Measurements from ENCODE around the gene ASCC1.
"Not testable (repeated sequence)": the region's sequence is repeated elsewhere in the genome, so short reads cannot be mapped to it uniquely, and the experiment has no call there.

ASCC1 gene

DNA sequence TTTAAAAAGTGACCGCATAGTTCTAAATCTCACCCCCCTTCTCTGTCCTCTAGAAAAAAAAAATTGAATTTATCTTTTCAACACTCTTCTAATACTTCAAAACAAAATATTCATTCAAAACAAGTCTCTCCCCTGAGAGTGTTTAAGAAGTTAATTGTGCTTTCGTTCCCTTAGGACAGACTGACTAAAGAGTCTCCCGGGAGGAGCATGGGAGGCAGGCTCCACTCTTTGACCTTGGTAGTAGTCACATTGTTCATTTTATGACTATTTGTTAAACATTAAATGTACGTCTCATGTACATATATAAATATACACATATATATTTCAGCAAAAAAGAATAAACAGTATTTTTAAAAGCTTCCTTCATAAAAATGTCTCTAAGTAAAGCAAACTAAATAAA lies 92.5 kb downstream of the ASCC1 start:
- no peak for DNase-seq

GRCh38 chr10:72122221-72122620 lies 93.9 kb downstream of the ASCC1 start:
- no peak for DNase-seq

DNA sequence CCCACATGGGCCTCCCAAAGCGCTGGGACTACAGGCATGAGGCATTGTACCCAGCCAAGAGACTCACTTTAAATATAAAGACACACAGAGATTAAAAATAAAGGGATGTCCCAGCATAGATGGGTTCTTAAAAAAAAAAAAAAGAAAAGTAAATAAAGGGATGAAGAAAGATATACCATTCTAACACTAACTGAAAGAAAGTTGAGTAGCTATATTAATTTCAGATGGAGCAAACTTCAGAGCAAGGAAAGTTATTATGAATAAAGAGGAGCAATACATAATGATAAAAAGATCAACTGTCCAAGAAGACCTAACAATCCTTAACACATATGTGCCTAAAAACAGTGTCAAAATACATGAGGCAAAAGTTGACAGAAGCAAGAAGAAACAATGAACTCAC lies 94.7 kb downstream of the ASCC1 start:
- no peak for DNase-seq

DNA sequence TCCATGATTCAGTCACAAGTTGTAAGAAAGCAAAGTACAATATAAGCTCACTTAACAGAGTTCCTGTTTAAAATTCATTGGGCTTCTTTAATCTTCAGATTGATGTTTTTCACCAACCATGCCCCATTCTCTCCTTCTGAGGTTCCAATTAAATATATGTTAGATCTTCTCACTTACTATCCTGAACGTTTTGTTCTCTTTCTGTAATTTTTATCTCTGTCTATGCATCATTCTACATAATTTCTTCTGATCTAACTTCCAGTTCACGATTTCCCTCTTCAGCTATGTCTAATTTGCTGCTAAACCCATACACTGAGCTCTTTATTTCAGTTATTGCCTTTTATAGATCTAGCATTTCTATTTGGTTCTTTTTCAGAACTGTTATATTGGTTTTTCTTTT lies 99.7 kb downstream of the ASCC1 start:
- no peak for DNase-seq

GRCh38 chr10:72114706-72115450 lies 101.2 kb downstream of the ASCC1 start:
- no peak for DNase-seq

DNA sequence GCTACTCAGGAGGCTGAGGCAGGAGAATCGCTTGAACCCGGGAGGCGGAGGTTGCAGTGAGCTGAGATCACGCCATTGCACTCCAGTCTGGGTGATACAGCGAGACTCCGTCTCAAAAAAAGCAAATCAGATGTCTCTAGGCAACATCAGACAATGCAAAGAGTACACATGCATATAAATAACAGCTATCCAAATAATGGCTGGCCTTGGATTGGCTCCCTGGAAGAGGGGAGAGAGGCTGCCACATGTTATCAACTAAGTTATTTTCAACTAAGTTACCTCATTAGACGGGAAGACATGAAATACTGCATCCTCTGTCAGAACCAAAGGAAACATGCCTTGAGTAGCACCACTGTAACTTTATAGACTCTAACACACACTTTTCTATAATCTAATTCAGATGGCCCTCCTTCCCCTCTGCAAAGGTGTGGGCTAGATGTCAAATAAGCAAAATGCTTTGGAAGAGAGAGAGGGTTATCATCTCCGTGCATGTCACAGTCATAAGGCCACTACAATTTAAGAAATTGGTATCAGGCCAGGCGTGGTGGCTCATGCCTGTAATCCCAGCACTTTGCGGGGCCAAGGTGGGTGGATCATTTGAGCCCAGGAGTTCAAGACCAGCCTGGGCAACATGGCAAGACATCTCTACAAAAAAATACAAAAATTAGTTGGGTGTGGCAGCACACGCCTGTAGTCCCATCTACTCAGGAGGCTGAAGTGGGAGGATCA lies 105.2 kb downstream of the ASCC1 start:
- no peak for DNase-seq

GRCh38 chr10:72109636-72110157 lies 106.4 kb downstream of the ASCC1 start:
- DNase-seq: no peak

- DNase-seq: no peak
These were observed 107.0 kb downstream of the ASCC1 start for GRCh38 chr10:72108830-72109635.

- not testable (repeated sequence) for DNase-seq
These were observed 108.1 kb downstream of the ASCC1 start for GRCh38 chr10:72108004-72108370.

- no peak for DNase-seq
These were observed 108.6 kb downstream of the ASCC1 start for GRCh38 chr10:72107325-72108003.

DNA sequence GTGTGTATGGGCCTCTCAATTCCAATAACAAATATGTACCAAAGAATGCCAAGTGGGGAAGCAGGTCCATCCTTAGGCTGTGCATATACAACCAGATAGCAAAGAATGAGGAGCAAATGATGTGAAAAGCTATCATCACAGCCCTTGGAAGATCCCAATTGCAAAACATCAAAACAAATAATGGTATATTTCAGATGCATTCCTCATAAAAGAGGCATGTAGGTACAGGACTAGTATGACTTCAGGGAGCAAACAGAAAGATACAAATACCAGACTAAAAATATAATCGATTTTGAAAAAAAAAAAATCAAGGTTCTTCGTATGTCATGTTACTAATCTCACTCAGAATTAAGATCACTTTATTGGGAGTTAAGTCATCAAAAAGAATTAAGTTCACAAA lies 109.2 kb downstream of the ASCC1 start:
- DNase-seq: no peak

GRCh38 chr10:72106154-72106849 lies 109.8 kb downstream of the ASCC1 start:
- DNase-seq: no peak

GRCh38 chr10:72105710-72106109 lies 110.4 kb downstream of the ASCC1 start:
- no peak for DNase-seq

DNA sequence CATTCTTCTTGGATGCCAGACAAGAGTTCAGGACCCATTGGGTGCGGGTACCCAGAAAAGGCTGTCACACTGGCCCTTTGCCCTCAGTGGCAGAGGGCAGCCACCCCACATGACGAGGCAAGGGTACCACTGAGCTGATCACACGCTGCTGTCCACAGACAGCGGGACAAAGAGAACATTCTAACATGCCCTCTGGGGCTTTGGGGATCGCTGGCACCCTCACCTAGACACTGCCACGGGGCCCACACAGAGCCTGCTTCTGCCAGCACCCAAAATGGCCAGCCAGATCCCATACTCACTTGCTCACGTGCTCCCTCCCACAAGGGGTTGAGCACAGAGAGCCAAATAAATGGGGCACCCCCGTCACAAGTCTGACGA lies 111.0 kb downstream of the ASCC1 start:
- no peak for DNase-seq

GRCh38 chr10:72104472-72105097 lies 111.5 kb downstream of the ASCC1 start:
- DNase-seq: no peak

DNA sequence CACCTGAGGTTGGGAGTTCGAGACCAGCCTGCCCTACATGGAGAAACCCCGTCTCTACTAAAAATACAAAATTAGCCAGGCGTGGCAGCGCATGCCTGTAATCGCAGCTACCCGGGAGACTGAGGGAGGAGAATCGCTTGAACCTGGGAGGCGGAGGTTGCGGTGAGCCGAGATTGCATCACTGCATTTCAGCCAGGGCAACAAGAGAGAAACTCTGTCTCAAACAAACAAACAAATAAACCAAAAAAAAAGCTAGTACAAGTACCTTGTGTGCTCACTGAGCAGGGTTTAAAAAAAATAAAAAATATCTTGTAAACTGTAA lies 116.5 kb downstream of the ASCC1 start:
- DNase-seq: no peak

GRCh38 chr10:72098836-72099599 lies 117.1 kb downstream of the ASCC1 start:
- no peak for DNase-seq

DNA sequence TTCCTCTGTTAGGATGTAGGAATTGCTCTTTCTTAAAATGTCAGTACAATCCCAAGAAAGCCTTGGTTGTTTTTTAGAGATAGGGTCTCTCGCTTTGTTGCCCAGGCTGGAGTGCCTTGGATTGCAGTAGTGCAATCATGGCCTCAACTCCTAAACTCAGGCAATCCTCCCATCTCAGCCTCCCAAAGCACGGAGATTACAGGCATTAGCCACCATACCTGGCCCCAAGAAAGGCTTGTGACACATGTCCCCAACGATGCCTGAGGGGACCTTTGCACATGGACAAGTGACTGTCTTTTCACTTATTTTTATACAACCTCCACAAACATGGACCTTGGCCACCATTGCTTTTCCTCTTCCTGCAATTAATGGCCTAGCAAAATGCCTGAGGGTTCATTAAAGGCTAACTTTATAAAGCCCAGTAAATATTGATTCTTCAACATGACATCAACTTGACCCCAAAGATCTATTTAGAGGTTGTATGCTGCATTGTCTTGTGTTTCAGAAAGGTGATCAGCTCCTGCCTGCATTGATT lies 117.7 kb downstream of the ASCC1 start:
- DNase-seq: no peak

DNA sequence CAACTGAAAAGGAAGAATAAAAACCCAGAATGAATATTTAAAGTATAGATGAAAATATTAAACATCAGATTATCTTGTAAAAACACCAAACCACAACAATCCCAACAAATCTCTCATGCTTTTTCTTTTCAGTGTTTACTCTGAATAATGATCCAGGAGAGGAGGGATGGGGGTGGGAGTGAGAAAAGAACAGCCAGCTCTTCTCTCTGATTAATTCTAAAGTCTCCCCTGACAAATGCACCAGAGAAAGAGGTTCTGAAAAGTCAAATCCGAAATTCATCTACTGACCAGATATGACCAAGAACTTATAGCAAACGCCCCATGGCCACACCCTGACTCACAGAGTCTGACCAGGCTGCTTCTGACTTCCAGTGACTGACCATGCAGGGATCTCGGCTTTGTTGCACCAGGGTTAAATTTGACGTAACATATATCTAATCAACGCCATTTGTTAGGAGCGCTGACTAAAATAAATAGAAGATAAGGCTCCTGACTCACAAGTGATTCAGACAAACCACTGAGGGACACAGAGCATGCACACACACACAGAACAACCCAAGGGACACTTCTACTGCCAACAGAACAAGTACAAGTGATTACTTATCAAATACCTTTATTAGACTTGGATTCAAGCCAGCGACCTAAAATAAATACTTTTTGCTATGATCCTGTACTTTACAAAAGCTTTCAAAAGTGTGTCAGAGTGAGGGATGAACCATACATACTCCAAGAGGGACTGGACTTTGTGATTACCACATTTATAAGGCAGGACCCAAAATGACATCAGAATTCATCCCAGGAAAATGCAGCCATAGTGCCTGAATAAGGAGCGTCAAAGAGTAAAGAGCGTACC lies 118.4 kb downstream of the ASCC1 start:
- DNase-seq: no peak
